ENCODE data around the gene LAMB3. TPM values are rescaled to one million over a fixed set of nuclear protein-coding genes. Genes with fewer than 3 reads are reported as not detected.
A peak's percentile ranks its signal among the peaks of the same experiment; 100 is the strongest.

LAMB3 gene
- total RNA-seq, 2 experiments from 2014 or later = 0.60 to 0.70 TPM

DNA sequence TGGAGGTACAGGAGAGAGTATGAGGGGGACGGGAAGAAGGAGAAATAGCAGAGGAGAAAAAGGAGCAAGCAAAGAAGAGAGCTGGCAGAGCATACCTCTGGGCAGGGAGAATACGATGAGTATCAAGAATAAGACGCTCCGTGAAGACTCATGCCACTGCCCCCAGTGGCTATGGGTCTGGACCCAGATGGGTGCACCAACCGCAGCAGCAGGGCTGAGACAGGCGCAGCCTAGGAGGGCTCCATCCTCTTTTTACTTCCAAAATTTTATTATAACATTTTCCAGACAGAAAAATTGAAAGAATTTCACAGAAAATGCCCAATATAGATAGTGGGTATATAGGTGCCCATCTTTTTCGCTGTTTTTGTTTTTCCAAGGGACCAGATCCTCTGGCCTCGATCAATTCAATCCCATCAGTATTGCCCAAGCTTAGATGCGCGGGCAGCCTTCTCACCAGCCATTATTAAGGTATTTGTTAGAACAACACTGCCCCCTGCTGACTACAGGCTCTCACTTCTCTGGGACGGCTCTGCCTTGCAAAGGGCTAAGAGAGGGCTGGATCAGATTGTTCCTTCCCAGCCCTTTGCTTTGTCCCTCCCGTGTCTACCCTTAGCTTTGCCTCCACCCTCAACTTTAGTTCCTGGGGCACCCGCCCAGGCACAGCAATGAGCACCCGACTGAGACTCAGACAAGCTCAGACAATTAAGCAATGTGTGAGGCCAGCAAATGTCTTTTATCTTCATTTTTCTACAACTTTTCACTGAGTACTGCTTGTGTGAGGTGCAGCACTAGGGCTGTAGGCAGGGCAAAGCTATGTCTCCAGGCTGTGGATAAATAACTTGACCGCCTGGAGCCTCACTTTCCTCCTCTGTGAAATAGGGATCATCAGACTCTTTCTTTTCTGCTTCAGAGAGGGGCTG is 86.2 kb downstream of the LAMB3 start:
- Mint-ChIP-seq H3K27ac (no peak overlapping the region), H3K36me3 (ENCODE audit: low read depth) (no peaks in the 10 kb centered on the region), H3K27me3 (peaks cover 36% of the 10 kb centered on the region), H3K4me3 (no peak overlapping the region), H3K9me3 (no peaks in the 10 kb centered on the region), H3K4me1 (ENCODE audit: low read depth) (peaks cover 6% of the 10 kb centered on the region)
- ChIA-PET CTCF (interaction anchor here (0.6 to 3.5 kb wide), 50 partner anchors 11 to 918 kb away, joined by 3 to 51 read pairs (median 4); partner anchors contain the start of gene CAMK1G), POLR2A (interaction anchor here (0.7 to 1.3 kb wide), 3 partner anchors 9 to 102 kb away, joined by 3 read pairs; no protein-coding TSS in a partner anchor)
- ATAC-seq (peak; percentile 91), DNase-seq (peak; percentile 89)
- TF ChIP-seq, protein P1, sequence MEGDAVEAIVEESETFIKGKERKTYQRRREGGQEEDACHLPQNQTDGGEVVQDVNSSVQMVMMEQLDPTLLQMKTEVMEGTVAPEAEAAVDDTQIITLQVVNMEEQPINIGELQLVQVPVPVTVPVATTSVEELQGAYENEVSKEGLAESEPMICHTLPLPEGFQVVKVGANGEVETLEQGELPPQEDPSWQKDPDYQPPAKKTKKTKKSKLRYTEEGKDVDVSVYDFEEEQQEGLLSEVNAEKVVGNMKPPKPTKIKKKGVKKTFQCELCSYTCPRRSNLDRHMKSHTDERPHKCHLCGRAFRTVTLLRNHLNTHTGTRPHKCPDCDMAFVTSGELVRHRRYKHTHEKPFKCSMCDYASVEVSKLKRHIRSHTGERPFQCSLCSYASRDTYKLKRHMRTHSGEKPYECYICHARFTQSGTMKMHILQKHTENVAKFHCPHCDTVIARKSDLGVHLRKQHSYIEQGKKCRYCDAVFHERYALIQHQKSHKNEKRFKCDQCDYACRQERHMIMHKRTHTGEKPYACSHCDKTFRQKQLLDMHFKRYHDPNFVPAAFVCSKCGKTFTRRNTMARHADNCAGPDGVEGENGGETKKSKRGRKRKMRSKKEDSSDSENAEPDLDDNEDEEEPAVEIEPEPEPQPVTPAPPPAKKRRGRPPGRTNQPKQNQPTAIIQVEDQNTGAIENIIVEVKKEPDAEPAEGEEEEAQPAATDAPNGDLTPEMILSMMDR (IDR thresholded peaks at IDR 0.05) = peak; percentile 82
- intact Hi-C loops (cut with micrococcal nuclease) = loop anchor here (5.0 kb wide), 1 partner anchor 364 kb away; no protein-coding TSS in a partner anchor

Small RNAs within 50 kb of the gene (microRNA-seq; reads per million reads assigned to microRNA genes)
- not detected for gene MIR4260 (ENCODE audit: borderline microRNAs expressed, borderline replicate concordance)

Other genes with a start within 250 kb of the LAMB3 start
- gene CAMK1G, start 68.7 kb downstream of the LAMB3 start, total RNA-seq = not detected
- gene G0S2, start 23.0 kb upstream of the LAMB3 start, total RNA-seq = 1 to 10 TPM; 4.9 to 5.7 TPM
- gene HSD11B1, start 52.4 kb upstream of the LAMB3 start, total RNA-seq = under 1 TPM; 0.47 to 0.59 TPM
- gene TRAF3IP3, start 103.6 kb upstream of the LAMB3 start, total RNA-seq = 100 to 1,000 TPM; 194 TPM
- 1 to 10 TPM; 2.8 to 3.0 TPM for gene C1orf74, start 132.1 kb upstream of the LAMB3 start, total RNA-seq
- gene IRF6, start 153.7 kb upstream of the LAMB3 start, total RNA-seq = 1 to 10 TPM; 1.2 TPM
- 1 to 10 TPM; 8.9 to 9.5 TPM for gene UTP25, start 175.5 kb upstream of the LAMB3 start, total RNA-seq